ENCODE data around the gene E2F2. TPM values are rescaled to one million over a fixed set of nuclear protein-coding genes. Genes with fewer than 3 reads are reported as not detected.
A peak's percentile ranks its signal among the peaks of the same experiment; 100 is the strongest.

The E2F2 gene
- total RNA-seq, 4 donors from 2014 or later: 0.40 TPM; not detected in 3

- DNase-seq (peak in 1 of 2 donors; percentile 48), ATAC-seq (peak in 1 of 2 donors; percentile 81)
- Histone ChIP-seq H3K27ac (no peak overlapping the region), H3K4me3 (no peak overlapping the region), H3K36me3 (no peaks in the 10 kb centered on the region), H3K4me1 (peaks cover 0 to 4% of the 10 kb centered on the region in 2 donors), H3K9me3 (no peaks in the 10 kb centered on the region), H3K27me3 (no peaks in the 10 kb centered on the region)
- in situ Hi-C loops (cut with MboI; ENCODE audit: low sequenced_read_pairs in 4 of 4): loop anchor here in 1 of 4 donors (5.0 kb wide), 1 partner anchor 45 kb away; no protein-coding TSS in a partner anchor
- intact Hi-C loops (cut with DNase I; ENCODE audit: low total_unique reads): no loop called here
- no peak for TF ChIP-seq CTCF (IDR thresholded peaks at IDR 0.05 in 4 of 5, conservative IDR thresholded peaks at IDR 0.05 in 1 of 5)
- no peak for TF ChIP-seq POLR2A (IDR thresholded peaks at IDR 0.05)
Observed at GRCh38 chr1:23492132-23492720, 38.8 kb downstream of the E2F2 start.

- H3K27ac ChIP-seq: no peak overlapping the region
- no peaks in the 10 kb centered on the region for H3K9me3 ChIP-seq
- intact Hi-C loops (cut with DNase I; ENCODE audit: low total_unique reads): no loop called here
- no peaks in the 10 kb centered on the region for H3K36me3 ChIP-seq
- no peak for ATAC-seq
- peaks cover 0 to 4% of the 10 kb centered on the region in 2 donors for H3K4me1 ChIP-seq
- in situ Hi-C loops (cut with MboI; ENCODE audit: low sequenced_read_pairs in 4 of 4): loop anchor here in 1 of 4 donors (5.0 kb wide), 1 partner anchor 47 kb away; no protein-coding TSS in a partner anchor
- DNase-seq: no peak
- H3K4me3 ChIP-seq: no peak overlapping the region
- no peak for TF ChIP-seq CTCF (IDR thresholded peaks at IDR 0.05 in 4 of 5, conservative IDR thresholded peaks at IDR 0.05 in 1 of 5)
- no peak for TF ChIP-seq POLR2A (IDR thresholded peaks at IDR 0.05)
- H3K27me3 ChIP-seq: no peaks in the 10 kb centered on the region
Observed at GRCh38 chr1:23489842-23490241, 41.2 kb downstream of the E2F2 start.

- no peak for ATAC-seq
- Histone ChIP-seq H3K4me1 (peaks cover 32 to 35% of the 10 kb centered on the region in 2 donors), H3K27me3 (no peaks in the 10 kb centered on the region), H3K36me3 (no peaks in the 10 kb centered on the region), H3K4me3 (peak overlapping the region; percentile 80 to 89 (median 83)), H3K27ac (peak overlapping the region; percentile 88 to 97 (median 93)), H3K9me3 (no peaks in the 10 kb centered on the region)
- no peak for TF ChIP-seq POLR2A (IDR thresholded peaks at IDR 0.05)
- TF ChIP-seq CTCF (IDR thresholded peaks at IDR 0.05 in 4 of 5, conservative IDR thresholded peaks at IDR 0.05 in 1 of 5): no peak
- intact Hi-C loops (cut with DNase I; ENCODE audit: low total_unique reads): loop anchor here (2.0 kb wide), 2 partner anchors 62 to 116 kb away; partner anchors contain the start of gene ZNF436
- no peak for DNase-seq
- in situ Hi-C loops (cut with MboI; ENCODE audit: low sequenced_read_pairs in 4 of 4): no loop called here
Observed at GRCh38 chr1:23485002-23485332, 46.1 kb downstream of the E2F2 start.

GRCh38 chr1:23484253-23485001 lies 46.6 kb downstream of the E2F2 start:
- TF ChIP-seq POLR2A (IDR thresholded peaks at IDR 0.05) (no peak), CTCF (IDR thresholded peaks at IDR 0.05 in 4 of 5, conservative IDR thresholded peaks at IDR 0.05 in 1 of 5) (no peak)
- intact Hi-C loops (cut with DNase I; ENCODE audit: low total_unique reads): loop anchor here (2.0 to 5.0 kb wide), 5 partner anchors 62 to 142 kb away; partner anchors contain the start of genes HNRNPR, ID3 and ZNF436
- DNase-seq (peak; percentile 90 to 92), ATAC-seq (peak; percentile 82 to 86)
- in situ Hi-C loops (cut with MboI; ENCODE audit: low sequenced_read_pairs in 4 of 4): no loop called here
- H3K27ac ChIP-seq: peak overlapping the region; percentile 88 to 97 (median 93)
- peaks cover 37 to 40% of the 10 kb centered on the region in 2 donors for H3K4me1 ChIP-seq
- peak overlapping the region; percentile 80 to 89 (median 83) for H3K4me3 ChIP-seq
- H3K36me3 ChIP-seq: no peaks in the 10 kb centered on the region
- H3K27me3 ChIP-seq: no peaks in the 10 kb centered on the region
- no peaks in the 10 kb centered on the region for H3K9me3 ChIP-seq

All from gastrocnemius medialis (tissue), 4 donors.